ENCODE results near the gene LENG8.
A peak's percentile ranks its signal among the peaks of the same experiment; 100 is the strongest.
"Not testable (repeated sequence)": the region's sequence is repeated elsewhere in the genome, so short reads cannot be mapped to it uniquely, and the experiment has no call there.

Gene LENG8

DNA sequence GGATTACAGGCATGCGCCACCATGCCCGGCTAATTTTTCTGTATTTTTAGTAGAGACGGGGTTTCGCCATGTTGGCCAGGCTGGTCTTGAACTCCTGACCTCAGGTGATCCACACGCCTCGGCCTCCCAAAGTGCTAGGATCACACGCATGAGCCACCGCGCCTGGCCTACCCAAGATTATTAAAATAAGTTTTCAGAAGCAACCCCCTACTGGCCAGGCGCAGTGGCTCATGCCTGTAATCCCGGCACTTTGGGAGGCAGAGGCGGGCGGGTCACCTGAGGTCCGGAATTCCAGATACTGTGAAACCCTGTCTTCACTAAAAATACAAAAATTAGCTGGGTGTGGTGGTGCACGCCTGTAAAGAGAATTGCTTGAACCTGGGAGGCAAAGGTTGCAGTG is 2.6 kb upstream of the LENG8 start:
- not testable (repeated sequence) for DNase-seq

DNA sequence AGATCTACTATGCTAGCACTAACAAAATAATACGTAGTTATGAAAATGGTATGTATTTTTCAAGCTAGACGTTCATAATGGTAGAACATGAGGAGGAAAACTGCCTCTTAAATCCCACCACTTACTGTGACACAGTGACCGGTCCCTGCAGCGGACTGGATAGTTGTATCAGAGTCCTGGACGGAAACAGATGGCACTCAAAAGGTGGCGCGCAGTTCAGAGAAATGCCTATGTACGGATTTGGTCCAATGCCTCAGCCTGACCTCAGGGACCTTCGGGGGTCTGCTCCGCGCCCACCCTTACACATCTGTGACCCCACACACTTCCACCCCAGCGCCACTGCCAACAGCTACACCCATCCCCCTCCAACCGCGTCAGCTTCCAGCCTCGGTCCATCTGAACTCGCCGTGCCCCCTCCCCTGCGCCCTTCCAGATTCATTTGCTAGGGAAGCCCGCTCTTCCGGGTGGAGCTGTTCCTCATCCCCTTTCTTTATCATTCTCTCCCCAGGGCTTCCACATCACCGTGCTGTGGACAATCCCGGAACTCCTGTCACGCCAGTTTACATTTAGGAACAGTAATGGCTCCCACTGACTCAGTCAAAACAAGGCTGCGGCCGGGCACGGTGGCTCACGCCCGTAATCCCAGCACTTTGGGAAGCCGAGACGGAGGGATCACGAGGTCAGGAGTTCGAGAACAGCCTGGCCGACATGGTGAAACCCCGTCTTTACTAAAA is 792 bp upstream of the LENG8 start:
- peak; percentile 77 to 85 (median 78) for DNase-seq

GRCh38 chr19:54449701-54450069 is 686 bp downstream of the LENG8 start:
- peak; percentile 49 to 75 (median 56) for DNase-seq

- DNase-seq: peak; percentile 80 to 95 (median 92)
Observed at GRCh38 chr19:54451331-54451871, 2.4 kb downstream of the LENG8 start.

DNA sequence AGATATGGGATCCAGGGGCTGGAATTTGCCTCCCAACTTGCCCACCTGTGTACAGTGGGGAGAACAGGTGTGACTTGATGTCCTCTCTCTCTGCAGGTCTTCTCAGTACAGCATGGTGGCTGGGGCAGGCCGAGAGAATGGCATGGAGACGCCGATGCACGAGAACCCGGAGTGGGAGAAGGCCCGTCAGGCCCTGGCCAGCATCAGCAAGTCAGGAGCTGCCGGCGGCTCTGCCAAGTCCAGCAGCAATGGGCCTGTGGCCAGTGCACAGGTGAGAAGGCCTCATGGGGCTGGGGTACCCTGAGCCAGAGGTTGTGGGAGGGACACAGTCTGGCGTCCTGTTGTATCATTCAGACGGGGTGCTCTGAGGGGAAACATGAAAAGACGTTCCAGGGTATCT is 3.0 kb downstream of the LENG8 start:
- no peak for DNase-seq

DNA sequence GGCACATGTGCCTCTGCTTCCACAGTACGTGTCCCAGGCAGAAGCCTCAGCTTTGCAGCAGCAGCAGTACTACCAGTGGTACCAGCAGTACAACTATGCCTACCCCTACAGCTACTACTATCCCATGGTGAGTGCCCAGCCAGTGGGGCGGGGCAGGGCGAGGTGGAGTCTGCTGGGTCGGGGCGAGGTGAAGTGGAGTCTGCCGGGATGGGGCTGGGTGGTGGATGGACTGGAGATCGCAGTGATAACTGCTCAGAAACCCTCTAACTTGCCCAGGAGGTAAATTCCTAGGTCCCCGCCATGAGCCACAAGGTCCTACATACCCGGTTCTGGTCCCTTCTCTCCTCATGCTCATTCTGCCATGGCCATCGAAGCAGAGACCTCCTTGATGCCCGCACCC is 3.6 kb downstream of the LENG8 start:
- no peak for DNase-seq

GRCh38 chr19:54453921-54454780 is 5.2 kb downstream of the LENG8 start:
- DNase-seq: no peak

- no peak for DNase-seq
Observed at GRCh38 chr19:54454781-54455675, 6.0 kb downstream of the LENG8 start.

GRCh38 chr19:54455786-54456422 is 6.9 kb downstream of the LENG8 start:
- DNase-seq: no peak

DNA sequence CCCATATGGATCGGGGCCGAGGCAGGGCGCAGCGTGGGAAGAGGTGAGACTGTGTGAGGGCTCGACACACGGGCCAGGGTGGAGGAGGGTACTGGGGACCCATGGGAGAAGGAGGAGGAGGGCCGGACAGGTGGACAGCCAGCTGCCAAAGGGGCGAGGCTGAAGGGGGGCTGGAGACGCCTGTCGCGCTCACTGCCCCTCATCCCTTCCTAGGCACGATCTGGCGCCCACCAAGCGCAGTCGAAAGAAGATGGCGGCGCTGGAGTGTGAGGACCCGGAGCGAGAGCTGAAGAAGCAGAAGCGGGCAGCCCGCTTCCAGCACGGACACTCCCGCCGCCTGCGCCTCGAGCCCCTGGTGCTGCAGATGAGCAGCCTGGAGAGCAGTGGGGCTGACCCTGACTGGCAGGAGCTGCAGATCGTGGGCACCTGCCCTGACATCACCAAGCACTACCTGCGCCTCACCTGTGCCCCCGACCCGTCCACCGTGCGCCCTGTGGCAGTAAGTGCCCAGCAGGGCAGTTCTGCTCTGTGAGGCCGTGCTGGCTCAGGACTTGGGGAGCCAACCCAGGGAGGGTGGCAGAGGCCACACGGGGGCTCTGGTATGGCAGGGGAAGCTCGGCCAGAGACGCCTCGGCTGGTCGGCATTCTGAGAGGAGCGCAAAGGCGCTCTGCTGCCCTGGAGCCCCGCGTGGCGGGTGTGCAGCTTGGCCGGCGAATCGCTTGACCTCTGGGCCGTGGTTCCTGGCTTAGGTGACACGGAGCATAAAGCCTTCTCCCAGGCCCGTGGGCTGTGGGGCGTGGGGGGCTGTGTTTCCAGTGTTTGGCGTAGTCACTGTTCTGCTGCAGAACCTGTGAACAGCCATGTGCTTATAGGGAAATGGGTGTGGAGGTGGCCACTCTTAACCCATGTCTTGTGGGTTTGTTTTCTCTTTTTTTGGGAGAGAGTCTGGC is 7.7 kb downstream of the LENG8 start:
- no peak for DNase-seq

GRCh38 chr19:54457773-54458647 is 9.0 kb downstream of the LENG8 start:
- no peak for DNase-seq

- DNase-seq: no peak
Observed at GRCh38 chr19:54458648-54459281, 9.8 kb downstream of the LENG8 start.

DNA sequence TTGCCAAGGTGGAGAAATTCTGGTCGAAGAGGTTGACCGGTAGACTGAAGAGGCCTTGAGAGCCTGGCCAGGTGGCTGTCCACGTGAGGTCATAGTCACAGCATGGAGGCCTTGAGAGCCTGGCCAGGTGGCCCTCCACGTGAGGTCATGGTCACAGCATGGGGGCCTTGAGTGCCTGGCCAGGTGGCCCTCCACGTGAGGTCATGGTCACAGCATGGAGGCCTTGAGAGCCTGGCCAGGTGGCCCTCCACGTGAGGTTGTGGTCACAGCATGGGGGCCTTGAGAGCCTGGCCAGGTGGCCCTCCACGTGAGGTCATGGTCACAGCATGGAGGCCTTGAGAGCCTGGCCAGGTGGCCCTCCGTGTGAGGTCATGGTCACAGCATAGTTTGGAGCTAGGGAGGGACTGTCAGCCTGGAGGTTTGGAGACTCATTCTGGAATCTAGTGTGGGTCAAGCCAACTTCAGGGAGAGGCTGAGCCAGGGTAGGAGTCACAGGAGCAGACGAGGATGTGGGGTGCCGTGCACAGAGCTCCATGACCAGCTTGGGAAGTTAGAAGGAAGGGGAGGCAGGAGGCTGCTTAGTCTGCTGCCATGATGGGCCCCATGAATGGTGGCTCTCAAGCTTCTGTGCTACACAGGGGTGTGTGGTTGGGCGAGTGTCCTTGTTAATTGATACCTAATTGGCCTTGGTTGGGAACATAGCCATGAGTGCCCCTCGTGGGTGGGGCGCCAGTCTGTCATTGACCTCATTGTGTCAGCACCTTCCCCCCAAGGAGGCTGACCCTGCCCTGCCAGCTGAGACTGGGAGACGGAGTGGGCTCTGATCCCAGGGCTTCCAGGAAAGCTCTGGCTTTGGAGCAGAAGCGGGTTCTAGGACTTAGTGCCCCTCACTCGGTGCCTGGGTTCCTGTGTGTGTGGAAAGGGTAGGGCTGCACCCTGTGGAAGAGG is 10.6 kb downstream of the LENG8 start:
- no peak for DNase-seq

DNA sequence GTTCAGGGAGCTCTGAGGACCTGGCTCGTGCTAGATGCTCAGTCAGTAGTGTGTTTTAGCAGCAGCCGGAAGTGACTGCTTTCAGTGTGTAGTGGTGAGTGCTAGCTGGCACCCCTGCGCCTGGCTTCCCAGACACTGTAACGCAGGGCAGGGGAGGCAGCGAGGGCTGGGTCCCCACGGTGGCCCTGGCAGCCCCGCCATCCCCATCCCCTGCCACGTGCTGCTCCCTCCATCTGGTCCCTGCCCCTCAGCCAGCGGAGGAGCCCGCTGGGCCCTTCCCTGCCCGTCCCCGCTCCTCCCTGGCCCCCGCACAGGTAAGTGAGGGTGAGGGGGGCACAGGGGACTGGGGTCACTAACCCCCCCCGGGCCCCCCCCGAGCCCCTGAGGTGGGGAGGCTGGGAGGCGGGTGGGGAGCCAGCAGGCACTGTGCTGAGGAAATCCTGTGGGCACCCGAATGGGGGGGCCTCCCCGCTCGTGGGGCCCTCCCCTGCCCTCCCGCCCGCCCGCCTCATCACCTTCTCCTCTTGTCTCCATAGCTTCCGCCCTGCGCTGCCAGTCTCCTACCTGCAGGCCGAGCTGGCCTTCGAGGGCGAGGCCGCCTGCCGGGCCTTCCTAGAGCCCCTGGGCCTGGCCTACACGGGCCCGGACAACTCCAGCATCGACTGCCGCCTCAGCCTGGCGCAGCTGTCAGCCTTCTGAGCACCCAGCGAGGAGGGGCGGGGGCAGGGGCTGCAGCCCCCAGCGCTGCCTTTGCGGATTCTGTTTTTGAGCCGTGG is 11.4 kb downstream of the LENG8 start:
- no peak for DNase-seq

- DNase-seq: no peak
Observed at GRCh38 chr19:54461210-54461609, 12.2 kb downstream of the LENG8 start.

DNA sequence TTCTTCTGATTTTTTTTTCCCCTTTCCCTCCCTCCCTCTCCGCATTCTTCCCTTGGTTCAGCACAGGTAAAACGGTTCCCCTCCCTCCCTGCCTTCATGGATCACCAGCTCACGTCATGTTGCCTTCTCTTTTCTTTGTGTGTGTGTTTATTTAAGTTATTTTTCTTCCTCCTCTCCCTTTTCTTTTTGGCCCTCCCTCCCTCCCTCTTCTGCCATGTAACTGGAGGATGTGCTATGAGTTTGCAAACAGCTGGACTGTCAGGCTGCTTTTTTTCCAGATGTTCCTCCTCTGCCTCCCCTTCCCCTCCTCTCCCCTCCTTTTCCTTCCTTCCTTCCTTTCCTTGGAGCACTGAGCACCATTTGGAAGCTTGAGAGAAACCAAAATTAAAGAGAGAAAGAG is 12.6 kb downstream of the LENG8 start:
- DNase-seq: no peak

DNA sequence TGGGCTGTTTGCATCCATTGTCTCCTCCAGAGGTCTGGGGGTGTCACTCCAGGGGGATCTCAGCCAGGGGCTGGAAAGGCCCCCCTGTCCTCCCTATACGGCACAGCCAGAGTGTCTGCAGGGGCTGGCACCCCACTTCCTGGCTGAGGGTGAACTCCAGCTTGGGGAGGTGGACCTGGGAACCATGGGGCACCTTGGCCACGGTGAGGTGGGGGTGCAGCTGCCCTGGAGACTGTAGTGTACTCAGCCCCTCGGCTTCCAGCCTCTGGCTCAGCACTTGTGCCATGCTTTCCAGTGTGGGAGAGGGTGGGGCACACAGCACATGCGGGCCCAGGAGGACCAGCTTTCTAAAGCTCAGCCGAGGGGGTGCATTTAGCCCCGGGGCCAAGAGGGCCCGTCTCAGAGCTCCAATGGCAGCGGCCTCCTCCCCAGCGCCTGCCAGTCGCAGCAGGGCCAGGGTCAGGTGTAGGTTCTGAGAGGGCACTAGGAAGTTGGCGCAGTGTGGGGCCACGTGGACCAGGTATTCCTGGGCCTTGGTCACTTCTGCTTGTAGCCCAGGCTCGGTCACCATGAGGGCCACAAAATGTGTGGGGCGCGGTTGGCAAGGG is 13.2 kb downstream of the LENG8 start:
- no peak for DNase-seq

Measured in suppressor macrophage treated with lipopolysaccharide for 1 hour (primary cell).